ENCODE measurements around the gene TWSG1. TPM values are rescaled to one million over a fixed set of nuclear protein-coding genes. Genes with fewer than 3 reads are reported as not detected.

Gene TWSG1
- total RNA-seq = 1 to 10 TPM; 6.6 to 7.0 TPM

DNA sequence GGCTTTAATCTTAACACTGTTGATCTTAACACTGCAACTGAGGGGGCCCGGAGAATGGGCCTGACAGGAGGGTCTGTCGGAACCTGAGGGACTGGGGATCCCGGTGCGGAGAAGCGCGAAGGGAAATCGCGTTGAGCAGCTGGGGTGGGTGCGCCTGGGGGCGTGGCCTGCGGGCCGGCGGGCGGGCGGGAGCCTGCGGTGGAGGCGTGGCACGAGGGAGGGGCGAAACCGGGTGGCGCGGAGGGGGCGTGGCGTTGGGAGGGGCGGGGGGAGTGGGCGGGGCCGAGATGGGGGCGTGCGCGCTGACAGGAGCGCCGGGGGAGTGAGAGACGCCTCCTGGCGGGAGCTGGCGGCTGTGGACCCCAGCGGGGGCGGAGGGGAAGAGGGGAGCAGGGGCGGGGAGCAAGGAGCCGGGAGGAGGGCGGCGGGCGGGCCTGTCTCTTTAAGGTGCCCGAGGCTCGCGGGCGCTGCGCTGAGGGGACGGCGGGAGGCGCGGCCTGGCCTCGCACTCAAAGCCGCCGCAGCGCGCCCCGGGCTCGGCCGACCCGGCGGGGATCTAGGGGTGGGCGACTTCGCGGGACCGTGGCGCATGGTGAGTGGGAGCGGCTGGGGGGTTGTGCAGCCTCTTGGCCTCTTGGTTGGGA lies at the start of gene TWSG1:
TSS of gene TWSG1 (plus strand) at position 445 of the 644 bp plus-strand sequence. CDS start 2,457 bp downstream, outside the sequence.

Other genes starting within 250 kb of the TWSG1 start
- gene NDUFV2, start 232.1 kb upstream of the TWSG1 start, total RNA-seq = 100 to 1,000 TPM; 156 to 157 TPM
- gene ANKRD12, start 198.0 kb upstream of the TWSG1 start, total RNA-seq = 10 to 100 TPM; 91.6 to 93.6 TPM
- 10 to 100 TPM; 43.4 to 45.8 TPM for gene RALBP1, start 140.7 kb downstream of the TWSG1 start, total RNA-seq

Measured in activated naive CD4-positive, alpha-beta T cell treated with anti-CD3 and anti-CD28 coated beads, Interleukin-2, amount 10 ng/mL, durations not matched to agents 5 hours and 36 hours (primary cell).